ENCODE data around the gene USP21. TPM values are rescaled to one million over a fixed set of nuclear protein-coding genes. Genes with fewer than 3 reads are reported as not detected.

Gene USP21
- total RNA-seq, 6 donors from 2014 or later, result 14.1 to 48.2 (median 21.8) TPM

GRCh38 chr1:161192476-161193465 is 33.5 kb downstream of the USP21 start:
- Histone ChIP-seq H3K27me3 (no peaks in the 10 kb centered on the region), H3K27ac (peak overlapping the region in 1 of 4 donors; percentile 3), H3K4me1 (peaks cover 4 to 16% (median 6%) of the 10 kb centered on the region in 4 donors), H3K9me3 (no peaks in the 10 kb centered on the region), H3K4me3 (no peak overlapping the region), H3K36me3 (peaks cover 0 to 10% (median 0%) of the 10 kb centered on the region in 4 donors)
- peak; percentile 50 to 64 for DNase-seq
- WGBS, 2 donors, result 37 to 62% methylated on average over 7 to 15 of the region's 15 CpGs
- peak; percentile 72 to 77 for ATAC-seq (ENCODE audit: low FRiP score in 2 of 2)
- TF ChIP-seq, protein P1, sequence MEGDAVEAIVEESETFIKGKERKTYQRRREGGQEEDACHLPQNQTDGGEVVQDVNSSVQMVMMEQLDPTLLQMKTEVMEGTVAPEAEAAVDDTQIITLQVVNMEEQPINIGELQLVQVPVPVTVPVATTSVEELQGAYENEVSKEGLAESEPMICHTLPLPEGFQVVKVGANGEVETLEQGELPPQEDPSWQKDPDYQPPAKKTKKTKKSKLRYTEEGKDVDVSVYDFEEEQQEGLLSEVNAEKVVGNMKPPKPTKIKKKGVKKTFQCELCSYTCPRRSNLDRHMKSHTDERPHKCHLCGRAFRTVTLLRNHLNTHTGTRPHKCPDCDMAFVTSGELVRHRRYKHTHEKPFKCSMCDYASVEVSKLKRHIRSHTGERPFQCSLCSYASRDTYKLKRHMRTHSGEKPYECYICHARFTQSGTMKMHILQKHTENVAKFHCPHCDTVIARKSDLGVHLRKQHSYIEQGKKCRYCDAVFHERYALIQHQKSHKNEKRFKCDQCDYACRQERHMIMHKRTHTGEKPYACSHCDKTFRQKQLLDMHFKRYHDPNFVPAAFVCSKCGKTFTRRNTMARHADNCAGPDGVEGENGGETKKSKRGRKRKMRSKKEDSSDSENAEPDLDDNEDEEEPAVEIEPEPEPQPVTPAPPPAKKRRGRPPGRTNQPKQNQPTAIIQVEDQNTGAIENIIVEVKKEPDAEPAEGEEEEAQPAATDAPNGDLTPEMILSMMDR (IDR thresholded peaks at IDR 0.05), result peak; percentile 78 to 92 (median 81)
- TF ChIP-seq EP300 (IDR thresholded peaks at IDR 0.05) (peak in 1 of 4 donors; percentile 9), POLR2A (IDR thresholded peaks at IDR 0.05) (no peak), POLR2AphosphoS5 (IDR thresholded peaks at IDR 0.05) (peak in 1 of 2 donors; percentile 17)

DNA sequence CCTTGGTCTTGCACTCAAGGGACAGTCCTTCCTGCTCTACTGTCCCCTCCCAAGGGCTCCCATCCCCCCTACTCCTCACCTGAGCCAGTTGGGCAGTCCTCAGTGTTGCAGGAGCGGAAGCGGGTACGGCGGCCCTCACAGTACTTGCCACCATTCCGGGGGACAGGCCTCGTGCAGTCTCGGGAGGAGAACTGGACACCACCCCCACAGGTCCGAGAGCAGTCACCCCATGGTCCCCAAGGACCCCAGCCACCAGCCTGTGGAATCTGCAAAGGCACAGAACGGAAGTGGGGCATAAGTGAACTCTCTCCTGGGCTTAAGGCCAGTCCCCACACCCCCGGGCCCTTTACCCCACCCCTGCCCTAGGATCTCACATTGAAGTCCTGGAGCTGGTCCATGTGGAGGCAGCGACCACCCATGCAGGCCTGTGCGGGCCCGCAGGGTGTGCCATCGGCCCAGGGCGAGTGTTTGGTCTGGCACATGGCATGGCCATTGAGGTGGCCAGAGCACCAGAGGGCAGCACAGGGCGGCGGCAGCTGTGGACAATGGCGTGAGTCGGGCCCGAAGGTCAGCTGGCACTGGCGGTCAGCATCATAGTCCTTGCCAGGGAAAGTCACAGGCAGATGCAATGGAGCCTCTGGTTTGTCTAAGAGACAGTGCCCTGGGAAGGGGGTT is 34.4 kb downstream of the USP21 start:
- H3K36me3 ChIP-seq, result peaks cover 0 to 10% (median 0%) of the 10 kb centered on the region in 4 donors
- peaks cover 5 to 25% (median 13%) of the 10 kb centered on the region in 4 donors for H3K4me1 ChIP-seq
- H3K27ac ChIP-seq, result no peak overlapping the region
- no peaks in the 10 kb centered on the region for H3K9me3 ChIP-seq
- TF ChIP-seq POLR2AphosphoS5 (IDR thresholded peaks at IDR 0.05) (no peak), EP300 (IDR thresholded peaks at IDR 0.05) (no peak), POLR2A (IDR thresholded peaks at IDR 0.05) (no peak)
- TF ChIP-seq, protein P1 (IDR thresholded peaks at IDR 0.05), result no peak
- no peak for ATAC-seq (ENCODE audit: low FRiP score in 2 of 2)
- 86 to 91% methylated on average over 9 to 17 of the region's 21 CpGs for WGBS, 2 donors
- DNase-seq, result peak in 1 of 2 donors; percentile 82
- H3K27me3 ChIP-seq, result no peaks in the 10 kb centered on the region
- no peak overlapping the region for H3K4me3 ChIP-seq

GRCh38 chr1:161195171-161195570 is 35.9 kb downstream of the USP21 start:
- Histone ChIP-seq H3K36me3 (peaks cover 0 to 10% (median 0%) of the 10 kb centered on the region in 4 donors), H3K9me3 (no peaks in the 10 kb centered on the region), H3K4me3 (no peak overlapping the region), H3K27ac (no peak overlapping the region), H3K4me1 (peaks cover 14 to 40% (median 25%) of the 10 kb centered on the region in 4 donors), H3K27me3 (no peaks in the 10 kb centered on the region)
- DNase-seq, result no peak
- ATAC-seq (ENCODE audit: low FRiP score in 2 of 2), result no peak
- 69 to 76% methylated on average over 4 of the region's 4 CpGs for WGBS, 2 donors
- TF ChIP-seq POLR2AphosphoS5 (IDR thresholded peaks at IDR 0.05), result no peak
- TF ChIP-seq POLR2A (IDR thresholded peaks at IDR 0.05), result no peak
- TF ChIP-seq, protein P1 (IDR thresholded peaks at IDR 0.05), result no peak
- TF ChIP-seq EP300 (IDR thresholded peaks at IDR 0.05), result no peak

GRCh38 chr1:161196111-161196510 is 36.8 kb downstream of the USP21 start:
- TF ChIP-seq EP300 (IDR thresholded peaks at IDR 0.05), result no peak
- no peak for TF ChIP-seq POLR2AphosphoS5 (IDR thresholded peaks at IDR 0.05)
- TF ChIP-seq POLR2A (IDR thresholded peaks at IDR 0.05), result no peak
- TF ChIP-seq, protein P1 (IDR thresholded peaks at IDR 0.05), result no peak
- peaks cover 0 to 9% (median 0%) of the 10 kb centered on the region in 4 donors for H3K36me3 ChIP-seq
- H3K27ac ChIP-seq, result peak overlapping the region in 1 of 4 donors; percentile 97
- peaks cover 23 to 49% (median 34%) of the 10 kb centered on the region in 4 donors for H3K4me1 ChIP-seq
- no peaks in the 10 kb centered on the region for H3K27me3 ChIP-seq
- peak overlapping the region in 1 of 4 donors; percentile 39 for H3K4me3 ChIP-seq
- H3K9me3 ChIP-seq, result no peaks in the 10 kb centered on the region
- WGBS, 2 donors, result 98 to 100% methylated on average over 2 to 7 of the region's 7 CpGs
- DNase-seq (no peak), ATAC-seq (ENCODE audit: low FRiP score in 2 of 2) (no peak)
